Parathyroid adenoma (tissue), 2 donors: ENCODE measurements around the gene SLC15A3.

ENCODE experiments used
- H2AFZ ChIP-seq: fragments of 300-600 bp; sonication (generic); one replicate; pipeline ENCODE4 v1.7.0; 2017; ENCODE audit warnings: antibody characterized with exemption, mild to moderate bottlenecking
- H3K27ac ChIP-seq: fragments of 300-600 bp; sonication (generic); one replicate; pipeline ENCODE4 v1.7.0; 2017
- H3K27me3 ChIP-seq: fragments of 300-600 bp; sonication (generic); one replicate; pipeline ENCODE4 v1.7.0; 2017; ENCODE audit warnings: low read length; ENCODE audit not compliant: control insufficient read depth, insufficient read depth
- H3K36me3 ChIP-seq: fragments of 300-600 bp; sonication (generic); one replicate; pipeline ENCODE4 v1.7.0; 2017; ENCODE audit warnings: low read length; ENCODE audit not compliant: control insufficient read depth, insufficient read depth
- H3K4me1 ChIP-seq: fragments of 300-600 bp; sonication (generic); one replicate; pipeline ENCODE4 v1.7.0; 2017; ENCODE audit warnings: control low read depth
- H3K4me2 ChIP-seq: fragments of 300-600 bp; sonication (generic); one replicate; pipeline ENCODE4 v1.7.0; 2017; ENCODE audit warnings: low read length
- H3K4me3 ChIP-seq: fragments of 300-600 bp; sonication (generic); one replicate; pipeline ENCODE4 v1.7.0; 2017; ENCODE audit warnings: low read depth, low read length
- H3K79me2 ChIP-seq: fragments of 300-600 bp; sonication (generic); one replicate; pipeline ENCODE4 v1.7.0; 2017; ENCODE audit warnings: control low read depth
- H3K9ac ChIP-seq: fragments of 300-600 bp; sonication (generic); one replicate; pipeline ENCODE4 v1.7.0; 2017; ENCODE audit warnings: mild to moderate bottlenecking
- H3K9me3 ChIP-seq: fragments of 300-600 bp; sonication (generic); one replicate; pipeline ENCODE4 v1.7.0; 2017; ENCODE audit warnings: low read length; ENCODE audit not compliant: control insufficient read depth
- CTCF ChIP-seq: fragments of 300-600 bp; sonication (generic); IDR thresholded peaks from one replicate; pipeline ENCODE4 v1.7.0; 2017; ENCODE audit warnings: antibody characterized with exemption, mild to moderate bottlenecking
- donor health status: primary hyperparathyroidism.

Gene SLC15A3

GRCh38 chr11:60994541-60995080 is 42.6 kb upstream of the SLC15A3 start:
- Histone ChIP-seq H3K36me3 (no peaks in the 10 kb centered on the region), H3K79me2 (no peaks in the 10 kb centered on the region), H2AFZ (no peak overlapping the region), H3K9ac (no peak overlapping the region), H3K27me3 (no peaks in the 10 kb centered on the region), H3K27ac (no peak overlapping the region), H3K4me3 (peak overlapping the region; percentile 33), H3K4me1 (no peaks in the 10 kb centered on the region), H3K4me2 (peak overlapping the region; percentile 37), H3K9me3 (no peaks in the 10 kb centered on the region)
- TF ChIP-seq CTCF: no peak

- no peak overlapping the region for H3K27ac ChIP-seq
- H3K9me3 ChIP-seq: no peaks in the 10 kb centered on the region
- no peaks in the 10 kb centered on the region for H3K79me2 ChIP-seq
Measured at GRCh38 chr11:60993615-60994014, 41.6 kb upstream of the SLC15A3 start.

GRCh38 chr11:60992842-60993409 is 41.0 kb upstream of the SLC15A3 start:
- Histone ChIP-seq H2AFZ (no peak overlapping the region), H3K4me3 (no peak overlapping the region)

More at GRCh38 chr11:60993615-60994014, 41.6 kb upstream of the SLC15A3 start:
- no peak overlapping the region for H3K9ac ChIP-seq
- no peaks in the 10 kb centered on the region for H3K4me1 ChIP-seq
- no peaks in the 10 kb centered on the region for H3K36me3 ChIP-seq
- peak overlapping the region; percentile 17 for H3K4me2 ChIP-seq
- TF ChIP-seq CTCF: no peak
- no peaks in the 10 kb centered on the region for H3K27me3 ChIP-seq
- H3K4me3 ChIP-seq: no peak overlapping the region
- H2AFZ ChIP-seq: no peak overlapping the region

GRCh38 chr11:60991457-60991856 is 39.5 kb upstream of the SLC15A3 start:
- no peak overlapping the region for H2AFZ ChIP-seq
- no peak for TF ChIP-seq CTCF

More at GRCh38 chr11:60992842-60993409, 41.0 kb upstream of the SLC15A3 start:
- Histone ChIP-seq H3K79me2 (no peaks in the 10 kb centered on the region), H3K4me1 (no peaks in the 10 kb centered on the region), H3K4me2 (no peak overlapping the region), H3K9ac (no peak overlapping the region), H3K27me3 (no peaks in the 10 kb centered on the region), H3K27ac (no peak overlapping the region), H3K36me3 (no peaks in the 10 kb centered on the region), H3K9me3 (no peaks in the 10 kb centered on the region)
- TF ChIP-seq CTCF: no peak

More at GRCh38 chr11:60991457-60991856, 39.5 kb upstream of the SLC15A3 start:
- Histone ChIP-seq H3K4me3 (no peak overlapping the region), H3K79me2 (no peaks in the 10 kb centered on the region), H3K9me3 (no peaks in the 10 kb centered on the region), H3K4me2 (no peak overlapping the region), H3K9ac (no peak overlapping the region), H3K27me3 (no peaks in the 10 kb centered on the region), H3K27ac (no peak overlapping the region), H3K36me3 (no peaks in the 10 kb centered on the region), H3K4me1 (no peaks in the 10 kb centered on the region)
